Endothelial cell of umbilical vein (primary cell): ENCODE data around the gene UBE2M. TPM values are rescaled to one million over a fixed set of nuclear protein-coding genes. Genes with fewer than 3 reads are reported as not detected.

Source experiments
- BruUV-seq: library from RNA; stranded (reverse); fragments of 400-500 nt; replicated peaks from 2 replicates; lab custom pipeline; 2021; lab: Mats Ljungman, UMichigan
- CTCF ChIA-PET: fragments of 300-600, 350-600 bp; sonication (Branson Sonifier 250); formaldehyde crosslinking; loops from one replicate; lab custom pipeline; 2021; ENCODE audit warnings: antibody characterized with exemption, inconsistent platforms; lab: Charles Lee
- POLR2A ChIA-PET: fragments of 300-600, 350-600 bp; sonication (Branson Sonifier 250); formaldehyde crosslinking; loops from one replicate; lab custom pipeline; 2021; ENCODE audit warnings: antibody characterized with exemption, inconsistent platforms; lab: Charles Lee
- DNase-seq: peaks from one replicate; pipeline ENCODE4 v3.0.0-alpha.2; 2011; ENCODE audit warnings: low read depth, low spot score
- FAIRE-seq: peaks from 2 replicates; lab custom pipeline; 2011; peaks lifted over from hg19 to GRCh38; lab: Jason Lieb, UNC
- H2AFZ ChIP-seq: 2 replicates; pipeline ENCODE4 v1.6.0; 2012; ENCODE audit warnings: low read depth, low read length, control low read depth, inconsistent platforms
- H3K27ac ChIP-seq: 2 replicates; pipeline ENCODE4 v1.5.1; 2011; ENCODE audit warnings: low read depth, mild to moderate bottlenecking, control low read depth, low read length, moderate library complexity; ENCODE audit not compliant: insufficient read depth
- H3K27me3 ChIP-seq, 2 experiments: 2 replicates each; pipeline versions ENCODE4 v1.6.0 to v1.6.1; 2011; ENCODE audit warnings: low read length in 2 of 2, mixed read lengths in 1 of 2; ENCODE audit not compliant: control insufficient read depth in 2 of 2, insufficient read depth in 2 of 2
- H3K36me3 ChIP-seq, 2 experiments: 2 replicates in 1 of 2; 3 replicates in 1 of 2; pipeline ENCODE4 v1.5.1; 2011; ENCODE audit warnings: low read length in 2 of 2, mild to moderate bottlenecking in 1 of 2, moderate library complexity in 1 of 2; ENCODE audit not compliant: control insufficient read depth in 2 of 2, insufficient read depth in 2 of 2; ENCODE audit errors: extremely low read depth in 1 of 2
- H3K4me1 ChIP-seq: 3 replicates; pipeline ENCODE4 v1.5.1; 2011; ENCODE audit warnings: mild to moderate bottlenecking, low read length; ENCODE audit not compliant: control insufficient read depth, insufficient read depth; ENCODE audit errors: extremely low read depth
- H3K4me2 ChIP-seq: 2 replicates; pipeline ENCODE4 v1.6.1; 2011; ENCODE audit warnings: low read length, control low read depth, mixed read lengths; ENCODE audit not compliant: insufficient read depth
- H3K4me3 ChIP-seq, 3 experiments: fragments of 200-600 bp in 1 of 3; sonication (generic), shearing (Covaris generic) in 1 of 3; replicated peaks in 1 of 3; 2 replicates each; pipeline ENCODE4 v1.5.1; 2011 to 2016; ENCODE audit warnings: control low read depth in 3 of 3, low read length in 3 of 3, mild to moderate bottlenecking in 2 of 3, inconsistent platforms in 1 of 3, low read depth in 1 of 3, moderate library complexity in 1 of 3; ENCODE audit not compliant: insufficient read depth in 1 of 3
- H3K79me2 ChIP-seq: 2 replicates; pipeline ENCODE4 v1.6.0; 2012; ENCODE audit warnings: low read length, inconsistent platforms; ENCODE audit not compliant: control insufficient read depth, insufficient read depth
- H3K9ac ChIP-seq: replicated peaks from 2 replicates; pipeline ENCODE3; 2011; ENCODE audit warnings: low read length, control low read depth; ENCODE audit not compliant: insufficient read depth; ENCODE audit errors: extremely low read depth
- H3K9me1 ChIP-seq: replicated peaks from 3 replicates; pipeline ENCODE4 v1.6.0; 2011; ENCODE audit warnings: mild to moderate bottlenecking, low read length; ENCODE audit not compliant: control insufficient read depth, insufficient read depth; ENCODE audit errors: extremely low read depth
- H3K9me3 ChIP-seq: replicated peaks from 2 replicates; pipeline ENCODE4 v1.5.1; 2012; ENCODE audit warnings: low read length, inconsistent platforms; ENCODE audit not compliant: control insufficient read depth, insufficient read depth
- H4K20me1 ChIP-seq: replicated peaks from 2 replicates; pipeline ENCODE3; 2011; ENCODE audit warnings: mild to moderate bottlenecking, low read length; ENCODE audit not compliant: control insufficient read depth, insufficient read depth; ENCODE audit errors: extremely low read depth
- CTCF ChIP-seq, 2 donors: IDR thresholded peaks; 1 replicate in 1 of 2; 2 replicates in 1 of 2; pipeline ENCODE4 v1.5.1; 2011; ENCODE audit warnings: low read length in 2 of 2, mild to moderate bottlenecking in 2 of 2, moderate library complexity in 2 of 2, control low read depth in 1 of 2, inconsistent platforms in 1 of 2, low read depth in 1 of 2; ENCODE audit not compliant: insufficient read depth in 1 of 2; ENCODE audit errors: extremely low read depth in 1 of 2
- EZH2 ChIP-seq: IDR thresholded peaks from 2 replicates; pipeline ENCODE4 v1.6.1; 2012; ENCODE audit warnings: borderline replicate concordance, low read depth, mild to moderate bottlenecking, moderate library complexity, low read length, inconsistent platforms; ENCODE audit not compliant: severe bottlenecking
- FOS ChIP-seq: IDR thresholded peaks from 2 replicates; pipeline ENCODE4 v1.6.1; 2011; ENCODE audit warnings: mild to moderate bottlenecking, low read length, moderate library complexity, borderline replicate concordance; ENCODE audit not compliant: insufficient read depth
- GATA2 ChIP-seq: IDR thresholded peaks from 2 replicates; pipeline ENCODE4 v1.7.0; 2011; ENCODE audit warnings: low read depth, mild to moderate bottlenecking, moderate library complexity, mixed read lengths, low read length; ENCODE audit not compliant: insufficient read length, insufficient read depth
- JUN ChIP-seq: IDR thresholded peaks from 2 replicates; pipeline ENCODE4 v1.6.1; 2011; ENCODE audit warnings: borderline replicate concordance, low read depth; ENCODE audit not compliant: insufficient read length, insufficient read depth
- MYC ChIP-seq: IDR thresholded peaks from one replicate; pipeline ENCODE4 v1.6.1; 2011; ENCODE audit warnings: mild to moderate bottlenecking, low read depth, low read length
- POLR2A ChIP-seq: IDR thresholded peaks from 2 replicates; pipeline ENCODE4 v1.6.1; 2012; ENCODE audit warnings: low read depth, mild to moderate bottlenecking, control low read depth, low read length
- POLR2AphosphoS5 ChIP-seq: IDR thresholded peaks from 2 replicates; pipeline ENCODE4 v1.6.1; 2012; ENCODE audit warnings: low read depth, mild to moderate bottlenecking, control low read depth, low read length, moderate library complexity; ENCODE audit not compliant: insufficient read depth
- dilution Hi-C: fragments of 300-500 bp; cut with MboI; formaldehyde crosslinking; loops from one replicate; pipeline ENCODE4 v1.15.0; 2019; ENCODE audit warnings: low sequenced_read_pairs; ENCODE audit not compliant: extremely low pct_ligation_motif_present
- intact Hi-C: fragments of 100-400 bp; cut with micrococcal nuclease; formaldehyde crosslinking; loops from one replicate; pipeline ENCODE4 v1.10.0; 2022
- polyA plus RNA-seq, 4 experiments: library from polyadenylated mRNA; depleted of rRNA in 3 of 4; stranded (reverse) in 3 of 4; unstranded in 1 of 4; fragments of >200 nt; gene quantifications; 2 replicates each; pipeline versions ENCODE4 v1.2.1 to v1.2.3, GENCODE V29; 2011 to 2012; ENCODE audit warnings: missing spikeins in 1 of 4
- total RNA-seq: library from RNA; stranded (reverse); gene quantifications from 2 replicates; pipeline ENCODE4 v1.2.3, GENCODE V29; 2021
- TF ChIP-seq, protein P1 (sequence below): IDR thresholded peaks from 2 replicates; pipeline ENCODE4 v1.6.1; 2011; ENCODE audit not compliant: insufficient read depth, insufficient read length

UBE2M gene
- total and polyA plus RNA-seq, 2 donors (not counting 3 experiments of a cell fraction or from before 2014, with no cell fraction given): 87.8 to 102 TPM

DNA sequence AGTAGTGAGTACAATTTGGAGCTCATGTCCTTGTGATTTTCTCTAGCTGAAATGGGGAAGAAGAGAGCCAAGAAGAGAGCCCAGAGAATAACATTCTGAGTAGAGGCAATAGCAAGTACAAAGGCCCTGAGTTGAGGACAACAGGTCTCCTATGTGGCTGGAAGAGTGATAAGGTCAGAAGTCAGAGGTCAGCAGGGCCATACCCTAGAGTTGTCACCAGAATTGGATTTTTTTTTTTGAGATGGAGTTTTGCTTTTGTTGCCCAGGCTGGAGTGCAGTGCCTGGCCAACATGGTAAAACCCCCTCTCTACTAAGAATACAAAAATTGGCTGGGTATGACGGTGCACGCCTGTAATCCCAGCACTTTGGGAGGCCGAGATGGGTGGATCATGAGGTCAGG lies 22.6 kb downstream of the UBE2M start:
- peaks cover 21 to 34% of the 10 kb centered on the region in 2 experiments for H3K27me3 ChIP-seq
- dilution Hi-C loops: no loop called here
- TF ChIP-seq, protein P1, sequence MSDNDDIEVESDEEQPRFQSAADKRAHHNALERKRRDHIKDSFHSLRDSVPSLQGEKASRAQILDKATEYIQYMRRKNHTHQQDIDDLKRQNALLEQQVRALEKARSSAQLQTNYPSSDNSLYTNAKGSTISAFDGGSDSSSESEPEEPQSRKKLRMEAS: no peak
- TF ChIP-seq POLR2A (no peak), MYC (no peak), GATA2 (no peak)
- FAIRE-seq (no peak), DNase-seq (no peak)
- peaks cover 6% of the 10 kb centered on the region for H3K4me1 ChIP-seq
- H3K4me2 ChIP-seq: no peak overlapping the region
- ChIA-PET CTCF (interaction anchor here (0.6 kb wide), 1 partner anchor 16 kb away, joined by 3 read pairs; the partner anchor contains the start of gene ZBTB45), POLR2A (no interaction called here)
- no peak overlapping the region for H3K27ac ChIP-seq
- H4K20me1 ChIP-seq: no peaks in the 10 kb centered on the region
- no peak overlapping the region for H3K4me3 ChIP-seq
- H2AFZ ChIP-seq: no peak overlapping the region
- no peaks in the 10 kb centered on the region for H3K79me2 ChIP-seq
- H3K9me3 ChIP-seq: no peaks in the 10 kb centered on the region
- no peaks in the 10 kb centered on the region for H3K9me1 ChIP-seq
- intact Hi-C loops: no loop called here
- BruUV-seq: no TSS peak
- no peak overlapping the region for H3K9ac ChIP-seq
- no peaks in the 10 kb centered on the region for H3K36me3 ChIP-seq

DNA sequence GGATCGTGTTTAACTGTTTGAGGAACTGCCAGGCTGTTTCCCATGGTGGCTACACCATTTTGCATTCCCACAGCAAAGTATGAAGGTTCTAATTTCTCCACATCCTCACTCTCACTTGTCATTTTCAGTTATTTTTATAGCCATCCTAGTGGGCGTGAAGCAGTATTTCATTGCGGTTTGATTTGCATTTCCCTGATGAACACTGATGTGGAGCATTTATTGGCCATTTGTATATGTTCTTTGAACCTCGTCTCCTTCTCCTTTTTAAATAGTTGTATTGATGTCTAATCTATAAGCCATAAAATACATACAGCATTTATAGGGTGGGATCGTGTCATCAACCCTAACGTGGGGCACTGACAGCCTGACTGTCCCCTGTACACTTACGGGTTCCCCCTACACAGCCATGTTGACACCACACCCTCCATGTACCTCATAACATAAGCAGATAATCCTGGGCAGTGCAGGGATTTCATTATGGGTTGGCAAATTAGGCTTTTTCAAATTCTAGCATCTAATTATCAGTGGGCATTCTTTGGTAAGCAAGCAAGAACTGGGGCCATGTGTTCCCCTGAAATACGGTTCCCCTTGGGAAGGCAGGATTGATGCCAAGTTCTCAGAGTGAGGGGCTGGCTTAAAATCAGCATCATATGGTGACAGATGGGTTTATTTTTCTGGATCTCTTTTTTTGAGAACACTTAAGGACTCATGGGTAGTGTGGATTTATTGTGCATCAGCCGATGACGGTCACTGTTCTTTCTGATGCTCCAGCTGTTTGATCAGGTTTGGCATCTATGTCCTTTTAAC lies 27.2 kb downstream of the UBE2M start:
- BruUV-seq: no TSS peak
- no peak overlapping the region for H3K4me3 ChIP-seq
- dilution Hi-C loops: no loop called here
- no peaks in the 10 kb centered on the region for H4K20me1 ChIP-seq
- DNase-seq (no peak), FAIRE-seq (no peak)
- no peak overlapping the region for H3K27ac ChIP-seq
- CTCF ChIA-PET: interaction anchor here (1.2 to 1.7 kb wide), 2 partner anchors 11 to 17 kb away, joined by 4 to 9 read pairs; partner anchors contain the start of gene ZBTB45
- H3K4me2 ChIP-seq: no peak overlapping the region
- TF ChIP-seq, protein P1: no peak
- TF ChIP-seq POLR2A: no peak
- no peak for TF ChIP-seq MYC
- TF ChIP-seq GATA2: no peak
- TF ChIP-seq FOS: no peak
- TF ChIP-seq EZH2: no peak
- TF ChIP-seq POLR2AphosphoS5: no peak
- TF ChIP-seq CTCF (IDR thresholded peaks at IDR 0.05; ENCODE audit: extremely low read depth in 1 of 2, insufficient read depth in 1 of 2, low read depth in 1 of 2, low read length in 2 of 2): no peak
- no peak for TF ChIP-seq JUN
- no peak overlapping the region for H2AFZ ChIP-seq
- H3K36me3 ChIP-seq: no peaks in the 10 kb centered on the region
- no peaks in the 10 kb centered on the region for H3K4me1 ChIP-seq
- intact Hi-C loops: no loop called here
- POLR2A ChIA-PET: no interaction called here
- H3K9me3 ChIP-seq: no peaks in the 10 kb centered on the region
- H3K9me1 ChIP-seq: no peaks in the 10 kb centered on the region
- H3K79me2 ChIP-seq: no peaks in the 10 kb centered on the region
- peaks cover 11 to 19% of the 10 kb centered on the region in 2 experiments for H3K27me3 ChIP-seq
- H3K9ac ChIP-seq: no peak overlapping the region
